Measurements from ENCODE around the gene CBX3.

The CBX3 gene

DNA sequence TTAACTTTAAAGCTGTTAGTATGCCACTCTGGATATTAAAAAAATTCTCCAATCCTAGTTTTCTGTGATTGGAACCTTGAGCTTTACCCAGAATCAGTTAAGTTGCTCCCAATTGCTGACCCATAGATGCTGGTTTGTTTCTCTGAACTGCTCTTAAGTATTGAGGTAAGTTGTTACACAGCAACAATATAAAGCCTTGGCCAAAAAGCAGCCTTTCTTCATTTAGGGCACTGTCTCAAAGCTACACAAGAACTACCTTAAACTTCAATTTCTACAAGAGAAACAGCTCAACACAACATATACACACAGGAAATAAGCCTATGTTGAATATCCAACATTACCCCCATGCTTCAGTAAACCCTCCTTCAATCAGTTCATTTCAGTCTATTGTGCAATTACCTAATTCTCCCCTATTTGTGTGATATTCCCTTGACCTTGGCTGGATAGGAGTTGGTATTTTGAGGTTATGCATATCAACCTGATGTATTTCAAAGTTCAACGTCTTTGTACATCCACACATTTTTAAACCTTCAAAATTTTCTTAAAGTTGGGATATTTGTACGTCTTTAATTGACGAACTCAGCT, 12.5 kb upstream of the CBX3 start:
- no peak for DNase-seq

- DNase-seq, result no peak
These were observed 11.8 kb upstream of the CBX3 start for GRCh38 chr7:26189697-26190096.

DNA sequence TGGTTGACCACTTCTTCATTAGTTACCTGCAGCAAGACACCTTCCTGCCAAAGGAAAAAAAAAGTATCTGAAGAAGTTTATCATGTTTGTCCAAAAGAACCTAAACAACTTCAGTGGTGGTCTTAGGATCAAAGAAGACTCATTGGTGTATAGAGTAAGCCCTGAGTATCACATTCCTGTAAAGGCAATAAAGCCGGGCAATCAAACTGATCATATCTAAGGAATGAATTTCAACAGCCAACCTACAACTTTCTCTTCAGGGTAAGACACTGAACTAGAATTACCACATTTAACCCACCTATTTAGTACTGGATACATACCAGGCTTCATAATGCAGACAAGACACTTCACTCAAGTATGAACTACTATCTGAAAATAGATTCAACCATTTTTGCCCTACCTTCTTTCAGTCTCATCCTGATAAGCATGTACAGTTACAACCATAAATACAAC, 11.1 kb upstream of the CBX3 start:
- no peak for DNase-seq

GRCh38 chr7:26191233-26191973, 10.1 kb upstream of the CBX3 start:
- DNase-seq, result no peak

DNA sequence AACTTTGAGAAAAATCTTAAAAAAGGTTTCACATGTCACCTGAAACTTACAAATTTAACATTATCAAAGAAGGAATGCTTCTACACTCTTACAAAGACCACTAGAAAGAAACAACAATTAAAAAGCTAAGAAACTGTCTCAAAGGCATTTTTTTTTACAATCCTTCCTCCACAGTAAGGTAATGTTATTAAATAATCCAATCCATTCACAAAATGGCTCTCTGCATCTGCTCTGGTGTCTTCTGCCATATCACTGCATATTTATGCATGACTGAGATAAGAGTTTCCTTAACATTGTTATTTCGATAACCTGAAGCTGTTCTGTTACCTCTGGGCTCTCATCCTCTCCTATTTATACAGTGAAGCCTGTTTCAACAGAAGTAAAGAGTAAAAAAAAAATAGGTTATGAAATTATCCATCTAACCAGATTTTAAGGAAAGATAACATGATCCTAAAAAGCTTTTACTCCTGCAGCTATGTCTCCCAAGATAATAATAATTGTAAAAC, 9.5 kb upstream of the CBX3 start:
- DNase-seq, result no peak

- DNase-seq, result no peak
These were observed 9.0 kb upstream of the CBX3 start for GRCh38 chr7:26192485-26193087.

DNA sequence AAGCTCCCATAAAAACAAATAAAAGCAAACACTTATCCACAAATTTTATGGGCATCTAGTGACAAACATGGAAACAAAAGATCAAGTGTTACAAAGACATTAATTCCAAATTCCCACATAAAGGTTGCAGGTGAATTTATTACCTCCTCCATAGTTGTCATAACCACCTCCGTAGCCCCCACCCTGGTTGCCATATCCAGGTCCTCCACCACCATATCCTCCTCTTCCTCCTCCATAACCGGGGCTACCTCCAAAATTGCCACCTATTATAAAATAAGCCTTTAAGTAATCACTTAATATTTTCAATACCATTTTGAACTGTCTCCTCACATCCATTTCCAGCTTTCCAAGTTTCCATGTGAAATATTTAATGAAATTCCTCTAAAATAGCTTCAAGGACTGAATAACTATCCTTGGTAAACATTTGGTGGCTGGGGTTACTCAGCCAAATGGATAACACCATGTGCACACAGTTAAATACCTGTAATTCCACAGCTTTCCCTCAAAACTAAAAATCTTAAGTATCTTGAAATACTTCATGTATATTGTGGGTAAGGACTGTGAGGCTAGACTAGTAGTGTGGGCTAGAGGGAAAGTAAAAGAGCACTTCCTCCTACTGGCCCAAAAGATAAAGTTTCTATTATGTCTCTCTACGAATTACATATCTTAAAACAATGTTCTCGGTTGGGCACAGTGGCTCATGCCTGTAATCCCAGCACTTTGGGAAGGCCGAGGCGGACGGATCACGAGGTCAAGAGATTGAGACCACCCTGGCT, 7.9 kb upstream of the CBX3 start:
- DNase-seq, result no peak

- DNase-seq, result peak in 1 of 6 experiments; percentile 10
These were observed 6.8 kb upstream of the CBX3 start for GRCh38 chr7:26194764-26195163.

DNA sequence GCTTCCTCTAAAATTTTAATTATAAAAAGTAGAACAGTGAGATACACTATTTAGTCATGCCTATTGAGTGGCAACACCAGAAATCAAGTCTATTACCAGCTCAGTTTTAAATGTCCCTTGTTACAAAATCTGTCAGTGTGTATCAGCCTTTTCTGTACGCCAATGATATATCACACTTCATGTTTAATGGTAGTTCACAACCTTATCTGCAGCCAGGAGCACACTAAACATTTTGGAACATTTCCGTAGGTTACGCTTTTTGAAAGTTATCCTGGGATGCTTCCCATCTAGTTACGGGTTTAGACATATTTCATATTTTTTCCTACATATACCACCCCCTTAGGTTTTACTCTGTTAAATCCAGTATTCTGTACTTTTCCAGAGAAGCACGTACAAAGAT, 6.4 kb upstream of the CBX3 start:
- no peak for DNase-seq

- DNase-seq, result no peak
These were observed 5.5 kb upstream of the CBX3 start for GRCh38 chr7:26195867-26196657.

DNA sequence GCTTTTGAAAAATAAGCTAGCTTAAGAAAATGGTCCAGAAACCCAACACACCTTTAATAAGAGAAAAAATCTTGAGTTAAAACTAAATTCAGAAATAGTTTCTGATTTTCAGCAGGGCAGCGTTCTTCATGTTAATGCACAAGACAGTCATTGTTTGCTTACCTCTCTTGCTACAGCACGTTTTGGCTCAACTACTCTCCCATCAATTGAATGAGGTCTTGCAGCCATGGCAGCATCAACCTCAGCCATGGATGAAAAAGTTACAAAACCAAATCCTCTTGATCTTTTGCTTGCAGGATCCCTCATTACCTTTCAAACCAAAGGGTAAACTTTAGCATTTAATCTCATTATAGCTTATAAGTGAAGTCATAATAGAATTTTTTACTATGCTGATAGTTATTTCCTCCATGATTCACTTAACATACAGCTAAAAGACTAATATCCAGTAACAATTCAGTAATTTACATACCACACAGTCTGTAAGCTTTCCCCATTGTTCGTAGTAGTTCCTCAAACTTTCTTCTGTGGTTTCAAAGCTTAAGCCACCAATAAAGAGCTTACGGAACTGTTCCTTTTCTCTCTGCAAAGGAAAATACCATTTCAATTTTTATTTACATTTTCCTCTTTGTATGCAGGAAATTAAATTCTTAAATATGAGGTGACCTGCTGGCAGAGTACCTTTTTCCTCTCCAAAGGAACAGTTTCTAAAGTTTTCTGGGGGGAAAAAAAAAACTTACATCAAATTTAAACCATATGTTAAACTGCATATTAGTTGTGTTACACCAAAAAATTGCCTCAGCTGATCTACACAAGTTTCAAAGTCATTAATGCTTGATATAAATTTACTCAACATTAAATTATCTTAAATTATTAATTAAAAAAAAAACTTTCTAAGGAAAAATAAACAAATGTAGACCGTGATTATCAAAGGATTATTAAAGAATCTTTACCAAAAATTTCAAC, 4.1 kb upstream of the CBX3 start:
- no peak for DNase-seq

DNA sequence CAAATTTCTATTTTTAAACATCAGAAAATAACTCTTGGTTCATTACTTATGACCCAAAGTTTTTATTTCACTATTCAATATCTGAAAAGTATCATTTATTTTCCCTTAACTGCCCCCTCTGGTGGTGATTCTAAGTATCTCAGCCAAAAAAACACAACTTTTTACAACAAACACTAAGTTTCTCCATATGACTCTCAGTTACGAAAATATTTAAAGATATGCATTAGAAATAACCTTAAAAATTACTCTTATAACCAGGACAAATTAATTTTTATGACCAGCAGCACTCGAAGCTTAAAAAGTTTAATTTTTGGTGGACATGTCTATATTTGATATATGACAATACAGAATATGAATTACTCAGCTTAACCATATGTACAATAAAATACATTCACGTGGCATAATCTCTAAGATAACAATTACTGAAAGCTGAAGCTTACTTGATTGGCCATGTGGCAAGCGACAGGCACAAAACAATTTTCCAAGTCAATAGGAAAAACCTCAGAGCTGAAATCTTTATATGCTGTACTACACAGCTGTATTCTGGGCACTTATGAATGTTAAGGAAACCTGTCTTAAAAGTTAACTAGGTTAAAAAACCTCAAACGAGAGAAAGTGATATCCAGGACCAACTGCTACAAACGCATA, 3.3 kb upstream of the CBX3 start:
- peak in 3 of 6 experiments; percentile 39 to 73 (median 69) for DNase-seq

GRCh38 chr7:26198781-26199169, 2.8 kb upstream of the CBX3 start:
- DNase-seq, result no peak

DNA sequence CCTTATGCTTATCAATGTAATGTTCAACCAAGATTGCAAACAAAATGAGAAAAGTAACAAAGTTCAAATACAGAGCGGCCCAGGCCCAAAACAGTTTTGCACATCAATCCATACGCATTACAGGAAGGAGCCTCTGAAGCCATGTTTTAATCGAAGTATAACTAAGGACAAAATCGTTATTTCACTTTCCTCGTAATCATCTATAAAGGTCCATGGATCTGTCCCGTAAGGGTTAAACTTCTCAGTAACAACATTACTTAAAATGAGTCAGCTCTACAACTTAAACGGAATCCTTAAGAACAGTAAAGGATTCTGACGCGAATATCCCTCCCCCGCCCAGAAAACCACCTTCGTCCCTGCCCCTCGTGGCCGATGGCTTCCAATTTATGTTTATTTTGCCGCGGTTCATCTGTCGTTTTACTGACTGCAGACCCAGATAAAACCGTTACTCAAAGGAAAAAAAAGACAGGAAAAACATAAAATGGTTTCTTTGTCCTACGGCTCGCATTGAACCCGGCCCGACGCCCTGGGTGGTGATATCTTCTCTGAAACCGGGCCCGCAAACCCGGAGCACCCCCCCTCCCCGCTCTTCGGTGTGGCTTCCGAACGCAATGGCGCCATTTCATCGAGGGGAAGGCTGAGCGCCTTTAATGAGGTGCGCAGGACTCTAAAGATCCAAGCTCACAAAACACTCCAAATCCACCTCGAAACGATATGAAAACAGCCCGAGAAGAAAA, 2.1 kb upstream of the CBX3 start:
- peak in 5 of 6 experiments; percentile 42 to 87 (median 61) for DNase-seq

DNA sequence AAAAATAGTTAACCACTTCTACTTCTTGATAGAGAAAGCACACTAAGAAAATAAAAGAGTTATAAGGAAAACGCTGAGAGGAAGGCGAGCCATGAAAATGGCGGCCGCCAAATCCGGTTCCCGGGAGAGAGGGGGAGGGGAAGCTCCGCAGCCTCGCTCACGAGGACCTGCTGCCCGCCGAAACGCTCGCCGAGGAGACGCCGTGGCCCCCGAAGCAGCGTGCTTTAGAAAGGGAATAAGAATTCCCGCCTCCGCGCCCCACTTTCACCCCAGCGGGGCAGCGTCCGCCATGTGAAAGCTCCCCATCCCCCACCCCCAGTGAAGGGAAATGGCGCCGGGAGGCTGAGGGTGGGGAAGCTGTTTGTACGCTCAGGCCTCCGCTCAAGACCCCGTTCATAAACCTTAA, 1.5 kb upstream of the CBX3 start:
- peak; percentile 72 to 95 (median 82) for DNase-seq

- DNase-seq, result peak; percentile 97 to 99 (median 98)
These were observed 900 bp upstream of the CBX3 start, which contains the start of gene HNRNPA2B1 for GRCh38 chr7:26200444-26201246. HNRNPA2B1 (minus strand) TSS chr7:26200746; CDS start chr7:26200577, 169 bp downstream.

DNA sequence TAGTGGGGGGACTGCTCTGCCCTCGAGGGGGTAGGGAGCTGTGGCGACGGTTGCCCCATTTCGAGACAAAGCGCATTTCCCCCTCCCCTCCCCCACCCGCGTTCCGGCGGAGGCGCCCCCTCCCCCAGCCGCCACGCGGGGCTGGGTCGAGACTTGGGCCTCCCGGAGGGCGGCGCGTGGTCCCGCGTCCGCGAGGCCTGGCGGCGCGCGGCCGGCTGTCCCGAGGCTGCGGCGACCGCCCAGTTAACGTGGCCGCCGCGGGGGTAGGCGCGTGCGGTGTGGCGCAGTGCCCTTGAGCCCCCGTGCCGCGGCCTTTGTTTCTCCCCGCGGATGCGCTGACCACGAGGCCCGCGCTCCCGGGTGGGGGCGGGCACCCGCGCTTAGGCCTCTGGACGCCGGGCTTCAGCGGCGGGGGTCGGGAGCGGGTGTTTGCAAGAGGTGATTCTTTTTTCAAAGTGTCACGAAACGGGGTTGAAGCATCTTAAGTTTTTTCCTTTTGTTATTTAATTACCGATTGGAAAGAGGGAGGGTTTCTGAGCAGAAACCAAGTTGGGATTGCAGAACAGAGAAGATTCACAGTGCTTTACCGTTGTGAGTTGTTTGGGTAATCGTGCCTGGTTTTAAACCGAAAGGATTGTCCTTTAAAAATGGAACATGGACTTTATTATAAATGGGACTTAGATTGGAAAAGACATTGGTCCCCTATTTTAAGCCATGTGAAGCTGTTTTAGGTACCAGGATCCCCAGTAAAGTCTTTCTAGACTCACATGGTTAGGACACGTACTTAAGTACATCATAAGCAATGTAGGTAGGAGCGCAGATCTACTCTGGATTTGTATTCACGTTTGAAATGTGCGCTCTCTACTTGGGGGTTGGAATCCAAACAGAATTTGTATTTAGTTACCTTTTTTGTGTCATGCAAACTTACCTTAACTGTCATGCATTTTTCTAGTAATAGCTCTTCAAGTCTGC, 760 bp downstream of the CBX3 start:
- DNase-seq, result peak; percentile 35 to 83 (median 64)

GRCh38 chr7:26203016-26203415, 1.5 kb downstream of the CBX3 start:
- no peak for DNase-seq

Data from stimulated activated naive CD4-positive, alpha-beta T cell (primary cell).